WI38 (cell line): ENCODE data around the gene LEMD1.
"Not testable (repeated sequence)": the region's sequence is repeated elsewhere in the genome, so short reads cannot be mapped to it uniquely, and the experiment has no call there.

Experiments
- H3K4me3 ChIP-seq: 2 replicates; pipeline ENCODE4 v1.5.1; 2011; ENCODE audit warnings: low read depth, mild to moderate bottlenecking, control low read depth, low read length
- CTCF ChIP-seq: IDR thresholded peaks from 2 replicates; pipeline ENCODE4 v1.5.1; 2012; ENCODE audit warnings: low read depth, mild to moderate bottlenecking, control low read depth, low read length

Gene LEMD1

GRCh38 chr1:205373798-205374175 lies 48.1 kb downstream of the LEMD1 start:
- TF ChIP-seq CTCF, result no peak
- H3K4me3 ChIP-seq, result no peak overlapping the region

GRCh38 chr1:205373022-205373797 lies 48.6 kb downstream of the LEMD1 start:
- no peak for TF ChIP-seq CTCF
- no peak overlapping the region for H3K4me3 ChIP-seq

- no peak overlapping the region for H3K4me3 ChIP-seq
- no peak for TF ChIP-seq CTCF
Measured at GRCh38 chr1:205371871-205372660, 49.8 kb downstream of the LEMD1 start.

DNA sequence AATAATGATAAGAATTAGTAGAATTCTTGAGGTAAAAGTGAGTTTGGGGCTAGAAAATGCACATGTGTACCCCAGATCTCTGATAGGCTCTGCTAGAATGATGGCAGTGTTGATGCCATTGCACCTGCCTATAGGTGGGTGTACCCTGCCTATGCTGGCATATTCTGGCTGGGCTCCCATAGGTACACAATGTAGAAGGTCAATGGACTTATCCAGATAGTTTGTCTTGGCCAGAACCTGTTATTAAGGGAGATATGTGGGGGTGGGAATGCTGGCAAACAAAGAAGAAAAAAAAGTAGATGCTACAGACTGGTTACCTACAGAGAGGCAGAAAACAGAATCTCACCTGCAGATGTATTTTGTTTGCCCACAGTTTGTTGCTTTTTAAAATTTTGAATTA lies 51.1 kb downstream of the LEMD1 start:
- no peak for TF ChIP-seq CTCF
- no peak overlapping the region for H3K4me3 ChIP-seq

GRCh38 chr1:205369701-205370123 lies 52.1 kb downstream of the LEMD1 start:
- H3K4me3 ChIP-seq, result no peak overlapping the region
- TF ChIP-seq CTCF, result no peak

DNA sequence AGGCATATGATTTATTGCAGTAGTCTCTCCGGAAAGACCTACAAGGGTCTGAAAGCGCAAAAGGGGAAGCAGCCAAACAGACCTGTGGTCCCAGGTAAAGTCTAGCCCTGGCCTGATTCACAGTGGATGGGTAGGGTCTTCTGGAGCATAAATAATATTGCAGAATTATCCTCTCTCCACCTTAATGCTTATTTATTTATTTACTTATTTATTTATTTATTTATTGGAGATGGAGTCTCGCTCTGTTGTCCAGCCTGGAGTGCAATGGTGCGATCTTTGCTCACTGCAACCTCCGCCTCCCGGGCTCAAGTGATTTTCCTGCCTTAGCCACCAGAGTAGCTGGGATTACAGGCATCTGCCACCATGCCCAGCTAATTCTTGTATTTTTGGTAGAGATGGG lies 53.4 kb downstream of the LEMD1 start:
- no peak for TF ChIP-seq CTCF
- no peak overlapping the region for H3K4me3 ChIP-seq

DNA sequence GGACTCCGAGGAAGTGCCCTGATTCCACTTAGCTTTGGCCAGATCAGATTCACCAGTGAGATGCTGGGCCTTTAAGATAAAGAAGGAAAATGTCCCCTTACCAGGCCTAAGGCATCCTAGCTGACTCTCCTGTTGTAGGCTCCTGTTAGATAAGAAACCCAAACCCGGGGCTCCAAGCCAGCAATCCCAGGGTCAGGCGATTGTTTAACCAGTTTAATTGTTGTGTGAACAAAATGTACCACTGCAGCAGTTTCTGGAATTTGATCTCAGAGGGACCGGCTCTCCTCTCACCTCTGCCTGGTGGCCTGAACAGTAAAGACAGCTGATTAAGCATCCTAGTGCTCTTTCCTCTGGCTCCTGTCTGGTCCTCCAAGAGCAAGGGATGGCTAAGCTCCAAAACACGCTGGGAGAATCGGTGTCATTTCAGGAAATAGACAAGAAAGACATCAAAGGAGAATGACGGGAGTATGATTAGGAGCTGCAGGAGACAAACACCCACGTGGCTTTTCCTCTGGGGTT lies 55.9 kb downstream of the LEMD1 start:
- no peak for TF ChIP-seq CTCF
- no peak overlapping the region for H3K4me3 ChIP-seq

DNA sequence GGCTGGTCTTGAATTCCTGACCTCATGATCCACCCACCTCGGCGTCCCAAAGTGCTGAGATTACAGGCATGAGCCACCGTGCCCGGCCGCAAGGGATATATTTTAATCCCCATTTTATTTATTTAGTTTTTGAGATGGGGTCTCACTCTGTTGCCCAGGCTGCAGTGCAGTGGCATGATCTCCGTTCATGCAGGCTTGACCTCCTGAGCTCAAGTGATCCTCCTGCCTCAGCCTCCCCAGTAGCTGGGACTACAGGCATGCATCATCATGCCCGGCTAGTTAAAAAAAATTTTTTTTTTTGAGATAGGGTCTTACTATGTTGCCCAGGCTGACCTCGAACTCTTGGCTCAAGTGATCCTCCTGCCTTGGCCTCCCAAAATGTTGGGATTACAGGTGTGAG lies 56.8 kb downstream of the LEMD1 start:
- H3K4me3 ChIP-seq, result not testable (repeated sequence)
